A673 (cell line): ENCODE results near the gene IL17B. TPM values are rescaled to one million over a fixed set of nuclear protein-coding genes. Genes with fewer than 3 reads are reported as not detected.

Experiments used
- BruUV-seq: library from RNA; stranded (reverse); fragments of 400-500 nt; replicated peaks from 2 replicates; lab custom pipeline; 2021; lab: Mats Ljungman, UMichigan
- CTCF ChIA-PET: fragments of 300-600 bp; sonication (Branson Sonifier 250); formaldehyde crosslinking; loops from one replicate; lab custom pipeline; 2022; ENCODE audit warnings: antibody characterized with exemption; lab: Charles Lee
- POLR2A ChIA-PET: fragments of 300-600 bp; sonication (Branson Sonifier 250); formaldehyde crosslinking; loops from one replicate; lab custom pipeline; 2022; ENCODE audit warnings: antibody characterized with exemption; ENCODE audit not compliant: low non-redundant PET; lab: Charles Lee
- DNase-seq: peaks from one replicate; pipeline ENCODE4 v3.0.0-alpha.2; 2015; ENCODE audit warnings: low spot score
- H3K27ac ChIP-seq: fragments of 200-600 bp; sonication (generic); 2 replicates; pipeline ENCODE4 v1.5.1; 2016; ENCODE audit warnings: mixed run types, low read depth, mild to moderate bottlenecking, mixed read lengths, antibody characterized with exemption, low read length; ENCODE audit not compliant: poor library complexity, severe bottlenecking
- H3K27me3 ChIP-seq: fragments of 200-600 bp; sonication (generic); replicated peaks from 2 replicates; pipeline ENCODE4 v1.6.1; 2017; ENCODE audit warnings: mixed run types, low read depth, mild to moderate bottlenecking, mixed read lengths, antibody characterized with exemption, low read length; ENCODE audit not compliant: insufficient read depth, poor library complexity
- H3K36me3 ChIP-seq: fragments of 200-600 bp; sonication (generic); 2 replicates; pipeline ENCODE4 v1.6.1; 2016; ENCODE audit warnings: mixed run types, mild to moderate bottlenecking, mixed read lengths, antibody characterized with exemption, low read length; ENCODE audit not compliant: insufficient read depth, poor library complexity, severe bottlenecking
- H3K4me1 ChIP-seq: fragments of 200-600 bp; sonication (generic); 2 replicates; pipeline ENCODE4 v1.6.1; 2017; ENCODE audit warnings: mixed run types, mild to moderate bottlenecking, mixed read lengths, antibody characterized with exemption, low read length; ENCODE audit not compliant: insufficient read depth, poor library complexity, severe bottlenecking
- H3K4me3 ChIP-seq: fragments of 200-600 bp; sonication (generic); 2 replicates; pipeline ENCODE4 v1.5.1; 2016; ENCODE audit warnings: low read depth, mixed run types, mild to moderate bottlenecking, mixed read lengths, low read length; ENCODE audit not compliant: poor library complexity, severe bottlenecking
- H3K9me3 ChIP-seq: fragments of 200-600 bp; sonication (generic); 2 replicates; pipeline ENCODE4 v1.6.1; 2016; ENCODE audit warnings: mixed run types, low read depth, mild to moderate bottlenecking, mixed read lengths, antibody characterized with exemption, low read length; ENCODE audit not compliant: poor library complexity, severe bottlenecking
- CTCF ChIP-seq: fragments of 300-800, 200-600 bp; sonication (generic); conservative IDR thresholded peaks from 2 replicates; pipeline ENCODE4 v1.5.1; 2017; ENCODE audit warnings: low read depth, mild to moderate bottlenecking, antibody characterized with exemption, low read length, moderate library complexity, mixed read lengths
- EZH2 ChIP-seq: fragments of 200-600 bp; sonication (generic); IDR thresholded peaks from 2 replicates; pipeline ENCODE4 v1.6.1; 2017; ENCODE audit warnings: borderline replicate concordance, low read depth, mild to moderate bottlenecking, mixed read lengths, antibody characterized with exemption, low read length; ENCODE audit not compliant: poor library complexity, severe bottlenecking
- intact Hi-C: fragments of 100-400 bp; cut with micrococcal nuclease; formaldehyde crosslinking; loops from one replicate; pipeline ENCODE4 v1.10.0; 2022; ENCODE audit not compliant: unreplicated experiment
- total RNA-seq: library from RNA; stranded (reverse); gene quantifications from 2 replicates; pipeline ENCODE4 v1.2.3, GENCODE V29; 2021

The IL17B gene
- total RNA-seq, 1 experiment from 2014 or later = not detected

- ChIA-PET CTCF (no interaction called here), POLR2A (no interaction called here)
- DNase-seq = no peak
- intact Hi-C loops = no loop called here
- Histone ChIP-seq H3K9me3 (no peaks in the 10 kb centered on the region), H3K27me3 (no peaks in the 10 kb centered on the region), H3K36me3 (no peaks in the 10 kb centered on the region), H3K4me3 (no peak overlapping the region), H3K27ac (no peak overlapping the region), H3K4me1 (peaks cover 8% of the 10 kb centered on the region)
- no TSS peak for BruUV-seq
- TF ChIP-seq EZH2 (no peak), CTCF (no peak)
Measured at GRCh38 chr5:149417711-149418368, 38.7 kb upstream of the IL17B start.

GRCh38 chr5:149416987-149417710 is 38.1 kb upstream of the IL17B start:
- DNase-seq = no peak

More at GRCh38 chr5:149416987-149417710, 38.1 kb upstream of the IL17B start:
- Histone ChIP-seq H3K4me1 (peaks cover 1% of the 10 kb centered on the region), H3K4me3 (no peak overlapping the region), H3K27ac (no peak overlapping the region), H3K9me3 (no peaks in the 10 kb centered on the region), H3K36me3 (no peaks in the 10 kb centered on the region), H3K27me3 (no peaks in the 10 kb centered on the region)
- intact Hi-C loops = no loop called here
- no TSS peak for BruUV-seq
- ChIA-PET CTCF (interaction anchor here (1.2 kb wide), 1 partner anchor 12 kb away, joined by 3 read pairs; no protein-coding TSS in a partner anchor), POLR2A (no interaction called here)
- TF ChIP-seq CTCF = no peak
- TF ChIP-seq EZH2 = no peak
